Liver (tissue), 9 donors: ENCODE data around the gene ADCY9. TPM values are rescaled to one million over a fixed set of nuclear protein-coding genes. Genes with fewer than 3 reads are reported as not detected.

ENCODE experiments used
- DNase-seq: peaks from one replicate; pipeline ENCODE4 v3.0.0-alpha.2; 2017; ENCODE audit warnings: low spot score
- H3K27ac ChIP-seq, 2 donors: one replicate each; pipeline ENCODE4 v1.7.0; 2013; ENCODE audit warnings: inconsistent platforms in 2 of 2, low read length in 2 of 2, control low read depth in 1 of 2, low read depth in 1 of 2, mild to moderate bottlenecking in 1 of 2
- H3K27me3 ChIP-seq, 4 donors: one replicate each; pipeline versions ENCODE4 v1.6.1 to v1.7.0; 2013; ENCODE audit warnings: low read length in 3 of 4, inconsistent platforms in 1 of 4, mild to moderate bottlenecking in 1 of 4, moderate library complexity in 1 of 4; ENCODE audit not compliant: control insufficient read depth in 4 of 4, insufficient read depth in 4 of 4
- H3K36me3 ChIP-seq, 4 donors: one replicate each; pipeline versions ENCODE4 v1.6.1 to v1.7.0; 2013; ENCODE audit warnings: low read length in 3 of 4, mild to moderate bottlenecking in 3 of 4, low read depth in 1 of 4, moderate library complexity in 1 of 4; ENCODE audit not compliant: control insufficient read depth in 4 of 4, insufficient read depth in 3 of 4
- H3K4me1 ChIP-seq, 4 donors: one replicate each; pipeline versions ENCODE4 v1.6.1 to v1.7.0; 2013; ENCODE audit warnings: low read length in 3 of 4, mild to moderate bottlenecking in 3 of 4, moderate library complexity in 1 of 4; ENCODE audit not compliant: control insufficient read depth in 4 of 4, insufficient read depth in 4 of 4
- H3K4me3 ChIP-seq, 3 donors: one replicate each; pipeline versions ENCODE4 v1.6.1 to v1.7.0; 2013; ENCODE audit warnings: low read length in 3 of 3, control low read depth in 1 of 3, low read depth in 1 of 3, mild to moderate bottlenecking in 1 of 3
- H3K9ac ChIP-seq, 2 donors: one replicate each; pipeline ENCODE4 v1.7.0; 2013; ENCODE audit warnings: low read length in 2 of 2, mild to moderate bottlenecking in 2 of 2, moderate library complexity in 2 of 2, control low read depth in 1 of 2, low read depth in 1 of 2
- H3K9me3 ChIP-seq, 4 donors: one replicate each; pipeline versions ENCODE4 v1.6.1 to v1.7.0; 2013; ENCODE audit warnings: low read length in 3 of 4; ENCODE audit not compliant: control insufficient read depth in 4 of 4
- EGR1 ChIP-seq, 2 donors: IDR thresholded peaks; 2 replicates each; pipeline ENCODE4 v1.6.1; 2016 to 2018; ENCODE audit warnings: antibody characterized with exemption in 2 of 2, low read depth in 2 of 2
- FOXA2 ChIP-seq: IDR thresholded peaks from 2 replicates; pipeline ENCODE4 v1.6.1; 2016; ENCODE audit warnings: antibody characterized with exemption
- GABPA ChIP-seq, 2 donors: IDR thresholded peaks in 1 of 2; conservative IDR thresholded peaks in 1 of 2; 2 replicates each; pipeline ENCODE4 v1.6.1; 2016; ENCODE audit warnings: antibody characterized with exemption in 2 of 2, mild to moderate bottlenecking in 1 of 2, moderate library complexity in 1 of 2
- HNF4G ChIP-seq: IDR thresholded peaks from 2 replicates; pipeline ENCODE4 v1.6.1; 2016; ENCODE audit warnings: antibody characterized with exemption
- JUND ChIP-seq, 2 donors: IDR thresholded peaks; 2 replicates each; pipeline ENCODE4 v1.6.1; 2016; ENCODE audit warnings: antibody characterized with exemption in 2 of 2
- REST ChIP-seq: IDR thresholded peaks from 2 replicates; pipeline ENCODE4 v1.6.1; 2016; ENCODE audit warnings: antibody characterized with exemption, mild to moderate bottlenecking
- RXRA ChIP-seq, 2 donors: IDR thresholded peaks; 2 replicates each; pipeline ENCODE4 v1.6.1; 2017 to 2018; ENCODE audit warnings: antibody characterized with exemption in 2 of 2, mild to moderate bottlenecking in 1 of 2
- SP1 ChIP-seq: IDR thresholded peaks from 2 replicates; pipeline ENCODE4 v1.6.1; 2018; ENCODE audit warnings: antibody characterized with exemption, mild to moderate bottlenecking
- YY1 ChIP-seq: IDR thresholded peaks from 2 replicates; pipeline ENCODE4 v1.6.1; 2016; ENCODE audit warnings: antibody characterized with exemption, mild to moderate bottlenecking
- WGBS: extraction: QIAGEN DNeasy Blood & Tissue Kit; methylation state at CpG from one replicate; pipeline ENCODE4 v1.1.7; 2013; 5-methylcytosine and 5-hydroxymethylcytosine counted together
- polyA plus RNA-seq, 2 donors: library from polyadenylated mRNA; stranded (reverse) in 1 of 2; unstranded in 1 of 2; fragments of 200-250 nt in 1 of 2; fragments of >200 nt in 1 of 2; fragmentation: Nextera tagmentation in 1 of 2; extraction: Ambion mirVana in 1 of 2; gene quantifications; one replicate each; pipeline versions ENCODE4 v1.2.1 to v1.2.3, GENCODE V29; 2013 to 2015
- total RNA-seq, 2 donors: library from RNA; depleted of rRNA; stranded (reverse); fragments of >200 nt; gene quantifications; one replicate each; pipeline ENCODE4 v1.2.3, GENCODE V29; 2014
- TF ChIP-seq, protein P1 (sequence below): IDR thresholded peaks from 2 replicates; pipeline ENCODE4 v1.6.1; 2016; ENCODE audit warnings: antibody characterized with exemption
- TF ChIP-seq, protein P2 (sequence below): IDR thresholded peaks from 2 replicates; pipeline ENCODE4 v1.6.1; 2016; ENCODE audit warnings: antibody characterized with exemption
- donor health status: healthy.
- donor health status: healthy.
- donor health status: healthy.
- donor health status: healthy.
- donor health status: healthy.

The ADCY9 gene
- total and polyA plus RNA-seq, 4 donors = 3.6 to 25.1 (median 11.0) TPM

GRCh38 chr16:4003576-4003975 is 112.7 kb downstream of the ADCY9 start:
- Histone ChIP-seq H3K9me3 (no peaks in the 10 kb centered on the region), H3K36me3 (no peaks in the 10 kb centered on the region), H3K9ac (no peak overlapping the region), H3K4me1 (no peaks in the 10 kb centered on the region), H3K27ac (no peak overlapping the region), H3K4me3 (no peak overlapping the region), H3K27me3 (no peaks in the 10 kb centered on the region)
- WGBS = 96% methylated on average over 11 of the region's 11 CpGs
- no peak for TF ChIP-seq EGR1 (IDR thresholded peaks at IDR 0.05; ENCODE audit: low read depth in 2 of 2)
- TF ChIP-seq, protein P1, sequence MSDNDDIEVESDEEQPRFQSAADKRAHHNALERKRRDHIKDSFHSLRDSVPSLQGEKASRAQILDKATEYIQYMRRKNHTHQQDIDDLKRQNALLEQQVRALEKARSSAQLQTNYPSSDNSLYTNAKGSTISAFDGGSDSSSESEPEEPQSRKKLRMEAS = no peak
- no peak for TF ChIP-seq RXRA (IDR thresholded peaks at IDR 0.05)
- TF ChIP-seq JUND (IDR thresholded peaks at IDR 0.05) = no peak
- DNase-seq = no peak

DNA sequence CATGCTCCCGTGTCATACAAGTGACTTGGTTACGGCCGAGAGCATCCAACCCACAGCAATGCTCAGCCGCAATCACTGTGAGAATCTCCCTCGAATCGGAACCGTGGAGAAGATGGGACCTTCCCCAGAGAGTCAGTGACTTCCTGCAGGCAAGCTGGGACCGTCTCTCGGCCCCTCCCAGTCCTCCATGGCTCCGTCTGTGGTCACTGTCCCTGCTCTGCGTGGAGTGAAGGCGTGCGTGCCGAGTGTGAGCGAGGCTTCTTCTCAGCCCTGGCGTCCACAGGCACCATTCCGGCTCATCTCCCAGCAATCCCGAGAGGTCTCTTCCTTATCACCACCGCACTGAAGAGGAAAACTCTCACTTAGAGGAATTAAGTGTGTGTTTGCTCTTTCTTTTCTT is 113.1 kb downstream of the ADCY9 start:
- 93% methylated on average over 19 of the region's 19 CpGs for WGBS
- TF ChIP-seq, protein P1 = no peak
- no peak for TF ChIP-seq GABPA (IDR thresholded peaks at IDR 0.05 in 1 of 2, conservative IDR thresholded peaks at IDR 0.05 in 1 of 2)
- no peak for TF ChIP-seq FOXA2
- TF ChIP-seq EGR1 (IDR thresholded peaks at IDR 0.05; ENCODE audit: low read depth in 2 of 2) = no peak
- no peak for TF ChIP-seq HNF4G
- TF ChIP-seq, protein P2, sequence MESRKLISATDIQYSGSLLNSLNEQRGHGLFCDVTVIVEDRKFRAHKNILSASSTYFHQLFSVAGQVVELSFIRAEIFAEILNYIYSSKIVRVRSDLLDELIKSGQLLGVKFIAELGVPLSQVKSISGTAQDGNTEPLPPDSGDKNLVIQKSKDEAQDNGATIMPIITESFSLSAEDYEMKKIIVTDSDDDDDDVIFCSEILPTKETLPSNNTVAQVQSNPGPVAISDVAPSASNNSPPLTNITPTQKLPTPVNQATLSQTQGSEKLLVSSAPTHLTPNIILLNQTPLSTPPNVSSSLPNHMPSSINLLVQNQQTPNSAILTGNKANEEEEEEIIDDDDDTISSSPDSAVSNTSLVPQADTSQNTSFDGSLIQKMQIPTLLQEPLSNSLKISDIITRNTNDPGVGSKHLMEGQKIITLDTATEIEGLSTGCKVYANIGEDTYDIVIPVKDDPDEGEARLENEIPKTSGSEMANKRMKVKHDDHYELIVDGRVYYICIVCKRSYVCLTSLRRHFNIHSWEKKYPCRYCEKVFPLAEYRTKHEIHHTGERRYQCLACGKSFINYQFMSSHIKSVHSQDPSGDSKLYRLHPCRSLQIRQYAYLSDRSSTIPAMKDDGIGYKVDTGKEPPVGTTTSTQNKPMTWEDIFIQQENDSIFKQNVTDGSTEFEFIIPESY = no peak
- DNase-seq = no peak
- H3K4me1 ChIP-seq = no peaks in the 10 kb centered on the region
- H3K36me3 ChIP-seq = no peaks in the 10 kb centered on the region
- H3K27me3 ChIP-seq = no peaks in the 10 kb centered on the region
- H3K27ac ChIP-seq = no peak overlapping the region
- no peaks in the 10 kb centered on the region for H3K9me3 ChIP-seq
- H3K9ac ChIP-seq = no peak overlapping the region
- no peak overlapping the region for H3K4me3 ChIP-seq

DNA sequence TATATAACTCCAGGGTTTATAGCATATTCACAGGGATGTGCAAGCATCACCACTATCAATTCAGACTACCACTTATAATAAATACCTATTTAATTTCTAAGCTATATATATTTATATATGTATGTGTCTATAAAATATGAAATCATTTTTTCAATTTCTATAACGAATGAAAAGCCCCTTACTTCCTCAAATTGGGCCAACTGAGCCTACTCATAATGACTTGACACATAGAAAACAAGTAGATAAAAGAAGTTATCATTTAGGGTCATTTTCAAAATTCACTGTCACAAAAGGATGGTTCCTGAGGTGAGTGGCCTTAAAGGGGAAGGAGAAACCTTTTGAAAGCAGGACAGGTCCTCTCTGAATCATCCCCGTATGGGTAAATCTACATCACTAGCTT is 114.1 kb downstream of the ADCY9 start:
- WGBS = 90% methylated on average over 2 of the region's 2 CpGs

More for the DNA sequence above, 114.1 kb downstream of the ADCY9 start:
- H3K27ac ChIP-seq = no peak overlapping the region
- TF ChIP-seq SP1 (no peak), GABPA (IDR thresholded peaks at IDR 0.05 in 1 of 2, conservative IDR thresholded peaks at IDR 0.05 in 1 of 2) (no peak), JUND (IDR thresholded peaks at IDR 0.05) (no peak), YY1 (no peak), REST (no peak), FOXA2 (no peak), EGR1 (IDR thresholded peaks at IDR 0.05; ENCODE audit: low read depth in 2 of 2) (no peak)
- no peak overlapping the region for H3K4me3 ChIP-seq
- H3K36me3 ChIP-seq = no peaks in the 10 kb centered on the region
- H3K9ac ChIP-seq = no peak overlapping the region
- H3K9me3 ChIP-seq = no peaks in the 10 kb centered on the region
- no peaks in the 10 kb centered on the region for H3K4me1 ChIP-seq
- DNase-seq = no peak
- no peaks in the 10 kb centered on the region for H3K27me3 ChIP-seq
